Measurements from ENCODE around the gene UBC.
"Not testable (repeated sequence)": the region's sequence is repeated elsewhere in the genome, so short reads cannot be mapped to it uniquely, and the experiment has no call there.

Gene UBC

DNA sequence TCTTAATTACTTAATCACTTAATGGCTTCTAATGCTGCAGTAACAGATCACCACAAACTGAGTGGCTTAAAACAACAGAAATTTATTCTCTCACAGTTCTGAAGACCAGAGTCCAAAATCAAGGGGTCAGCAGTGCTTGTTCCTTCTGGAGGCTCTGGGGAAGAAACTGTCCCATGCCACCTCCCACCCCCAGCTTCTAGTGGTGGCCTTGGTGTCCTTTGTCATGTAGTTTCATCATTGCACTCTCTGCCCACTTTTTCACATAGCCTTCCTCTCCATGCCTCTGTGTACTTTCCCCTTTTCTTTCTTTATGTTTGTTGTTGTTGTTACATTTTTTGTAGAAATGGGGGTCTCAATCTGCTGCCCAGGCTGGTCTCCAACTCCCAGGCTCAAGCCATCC, 16.1 kb upstream of the UBC start:
- DNase-seq, result no peak

DNA sequence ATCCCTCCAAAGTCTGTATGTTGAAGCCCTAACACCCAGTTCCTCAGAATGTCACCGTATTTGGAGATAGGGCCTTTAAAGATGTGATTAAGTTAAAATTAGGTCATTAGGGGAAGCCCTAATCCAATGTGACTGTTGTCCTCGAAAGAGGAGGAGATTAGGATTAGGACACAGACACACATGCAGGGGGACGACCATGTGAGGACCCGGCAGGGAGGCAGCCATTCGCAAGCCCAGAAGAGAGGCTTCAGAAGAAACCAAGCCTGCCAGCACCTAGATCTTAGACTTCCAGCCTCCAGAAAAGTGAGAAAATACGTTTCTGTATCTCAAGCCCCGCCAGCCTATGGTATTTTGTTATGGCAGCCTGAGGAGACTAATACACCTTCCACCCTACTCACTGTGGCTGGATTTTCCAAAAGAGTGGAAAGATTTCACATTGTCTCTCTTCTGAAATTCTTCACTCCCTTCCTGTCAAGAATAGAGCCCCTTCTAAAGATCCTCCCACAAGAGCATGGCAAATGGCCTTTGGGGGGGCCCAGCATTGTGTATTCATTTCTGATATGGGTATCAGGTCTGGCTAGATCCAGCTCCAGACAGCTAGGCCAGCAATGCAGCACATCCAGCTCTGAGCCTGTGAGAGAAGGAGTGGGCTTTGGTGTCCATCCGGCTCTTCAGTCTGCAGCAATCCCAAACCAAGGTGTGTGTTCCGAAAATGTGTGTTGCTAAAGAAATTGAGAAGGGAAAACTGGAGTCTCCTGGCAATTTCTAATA, 15.4 kb upstream of the UBC start:
- no peak for DNase-seq

GRCh38 chr12:124928912-124929530, 14.6 kb upstream of the UBC start:
- no peak for DNase-seq

DNA sequence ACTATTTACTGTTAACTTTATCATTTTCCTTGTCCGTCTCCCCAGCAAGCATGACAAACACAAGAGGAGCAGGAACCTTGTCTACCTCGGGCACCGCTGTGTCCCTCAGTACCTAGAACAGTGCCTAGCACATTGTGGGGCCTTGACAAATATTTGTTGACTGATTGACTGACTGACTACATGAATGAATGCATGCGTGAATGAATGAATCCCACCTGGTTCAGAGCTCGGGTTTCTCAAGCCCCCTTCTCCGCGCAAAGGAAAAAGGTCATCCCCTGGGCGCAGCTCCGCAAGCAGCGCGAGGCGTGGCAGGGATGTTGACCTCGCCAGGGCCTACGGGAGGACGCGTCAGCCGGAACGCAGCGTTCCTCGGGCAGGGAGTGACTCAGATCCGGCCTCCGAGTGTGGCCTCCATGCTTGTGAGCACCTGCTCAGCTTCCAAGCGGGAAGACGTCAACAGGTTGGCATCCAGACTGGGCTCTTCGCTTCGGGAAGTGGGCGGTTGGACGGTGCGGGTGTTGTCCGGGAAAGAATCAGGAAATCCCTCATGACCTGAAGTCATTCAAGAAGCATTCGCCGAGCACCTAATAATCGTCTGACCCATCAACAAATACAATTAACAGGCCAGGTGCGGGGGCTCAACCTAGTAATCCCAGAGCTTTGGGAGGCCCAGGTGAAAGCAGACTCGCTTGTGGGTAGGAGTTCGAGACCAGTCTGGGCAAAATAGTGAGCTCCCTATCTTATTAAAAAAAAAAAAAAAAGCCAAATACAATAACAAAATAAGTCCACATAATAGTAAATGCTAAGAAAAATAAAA, 13.9 kb upstream of the UBC start:
- DNase-seq, result peak in 1 of 2 experiments; percentile 21

- peak; percentile 89 to 94 for DNase-seq
Observed at GRCh38 chr12:124927201-124928094, 13.0 kb upstream of the UBC start.

- not testable (repeated sequence) for DNase-seq
Observed at GRCh38 chr12:124925782-124926181, 11.3 kb upstream of the UBC start.

DNA sequence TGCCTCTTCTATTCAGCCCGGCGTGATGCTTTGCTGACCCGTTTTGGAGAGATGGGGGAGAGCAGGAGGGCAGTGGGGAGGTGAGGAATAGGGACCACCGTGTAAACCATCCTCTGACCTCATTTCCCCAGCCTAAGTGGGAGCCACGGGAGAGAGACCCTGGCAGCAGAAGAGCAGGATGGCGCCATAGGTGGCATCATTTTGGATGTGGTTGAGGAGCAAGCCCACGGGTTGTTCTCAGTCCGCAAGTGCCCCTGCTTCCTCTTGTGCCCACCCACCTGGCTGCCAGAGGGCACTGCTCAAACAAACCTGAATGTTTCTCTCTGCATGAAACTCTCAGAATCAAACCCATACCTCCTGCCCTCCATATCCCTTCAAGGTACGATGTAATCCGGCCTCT, 10.7 kb upstream of the UBC start:
- DNase-seq, result no peak

DNA sequence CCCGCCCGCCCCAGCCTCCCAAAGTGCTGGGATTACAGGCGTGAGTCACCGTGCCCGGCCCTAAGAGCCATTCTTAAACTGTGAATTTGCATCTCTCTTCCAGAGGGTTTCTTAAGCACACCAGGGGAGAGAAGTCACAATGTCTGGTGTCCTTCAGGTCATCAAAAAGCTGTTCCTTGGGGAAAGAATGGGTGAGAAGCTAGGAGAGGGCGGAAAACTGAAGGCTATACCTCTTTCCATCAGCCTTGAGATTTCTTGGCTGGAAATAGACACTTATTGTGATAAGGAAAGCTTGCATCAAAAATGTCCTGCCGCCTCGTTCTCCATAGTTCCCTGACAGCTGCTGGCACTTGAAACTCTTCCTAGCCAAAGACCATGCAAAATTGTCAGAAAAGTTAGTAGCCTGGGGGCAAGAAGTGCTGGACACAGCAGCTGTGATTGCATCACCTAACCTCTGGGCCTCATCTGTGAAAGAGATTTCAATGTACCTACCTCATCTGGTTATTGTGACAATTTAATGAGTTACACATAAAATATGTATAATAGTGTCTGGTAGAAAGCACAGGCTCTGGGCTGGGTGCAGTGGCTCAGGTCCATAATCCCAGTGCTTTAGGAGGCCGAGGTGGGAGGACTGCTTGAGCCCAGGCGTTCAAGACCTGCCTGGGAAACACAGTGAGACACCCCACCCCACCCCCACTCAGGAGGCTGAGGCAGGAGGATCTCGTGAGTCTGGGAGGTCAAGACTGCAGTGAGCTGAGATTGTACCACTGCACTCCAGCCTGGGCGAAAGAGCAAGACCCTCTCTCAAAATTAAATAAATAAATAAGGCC, 9.7 kb upstream of the UBC start:
- DNase-seq, result no peak

DNA sequence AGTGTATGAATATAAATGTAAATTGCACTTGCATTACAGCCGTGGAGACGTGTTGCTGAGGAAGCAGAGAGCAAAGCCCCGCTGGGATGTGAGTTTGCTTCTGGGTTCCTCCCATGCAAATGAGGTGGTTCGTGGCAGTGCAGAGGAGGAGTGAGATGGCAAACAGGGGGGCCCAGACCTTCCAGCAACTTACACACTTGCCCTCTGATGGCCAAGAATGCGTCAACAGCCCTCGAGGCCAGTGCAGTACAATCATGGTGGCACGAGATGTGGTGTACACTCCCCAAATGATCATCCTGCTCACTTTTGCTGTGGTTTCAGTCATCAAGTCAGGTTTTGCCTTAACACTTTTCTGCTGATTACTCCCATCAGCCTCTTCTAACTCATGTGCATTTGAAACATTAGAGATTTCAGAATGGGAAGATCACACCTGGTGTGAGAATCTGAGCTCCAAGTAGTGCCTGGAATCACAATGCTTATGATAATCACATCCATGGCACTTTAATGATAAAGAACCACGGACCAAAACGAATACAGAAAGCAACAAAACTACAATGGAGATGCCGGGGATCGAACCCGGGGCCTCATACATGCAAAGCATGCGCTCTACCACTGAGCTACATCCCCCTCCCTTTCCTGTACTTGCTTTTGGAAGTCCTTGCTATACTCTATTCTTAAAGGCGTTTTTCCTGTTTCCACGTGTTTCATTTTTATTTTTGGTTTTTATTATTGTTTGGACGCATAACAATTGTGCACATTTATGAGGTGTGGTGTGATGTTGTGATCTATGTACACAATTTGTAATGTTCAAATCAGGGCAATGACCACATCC, 7.0 kb upstream of the UBC start:
- peak; percentile 69 to 72 for DNase-seq

- no peak for DNase-seq
Observed at GRCh38 chr12:124920353-124920935, 6.0 kb upstream of the UBC start.

GRCh38 chr12:124919521-124920352, 5.3 kb upstream of the UBC start:
- peak in 1 of 2 experiments; percentile 67 for DNase-seq

DNA sequence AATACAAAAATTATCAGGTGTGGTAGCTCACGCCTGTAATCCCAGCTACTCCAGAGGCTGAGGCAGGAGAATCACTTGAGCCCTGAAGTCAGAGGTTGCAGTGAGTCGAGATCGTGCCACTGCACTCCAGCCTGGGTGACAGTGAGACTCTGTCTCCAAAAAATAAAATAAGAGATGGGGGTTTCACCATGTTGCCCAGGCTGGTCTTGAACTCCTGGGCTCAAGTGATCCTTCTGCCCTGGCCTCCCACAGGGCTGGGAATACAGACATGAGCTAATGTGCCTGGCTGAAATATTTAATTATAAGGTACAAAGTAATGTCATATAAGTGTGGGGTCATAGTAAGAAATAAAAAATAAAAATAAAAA, 4.2 kb upstream of the UBC start:
- not testable (repeated sequence) for DNase-seq

DNA sequence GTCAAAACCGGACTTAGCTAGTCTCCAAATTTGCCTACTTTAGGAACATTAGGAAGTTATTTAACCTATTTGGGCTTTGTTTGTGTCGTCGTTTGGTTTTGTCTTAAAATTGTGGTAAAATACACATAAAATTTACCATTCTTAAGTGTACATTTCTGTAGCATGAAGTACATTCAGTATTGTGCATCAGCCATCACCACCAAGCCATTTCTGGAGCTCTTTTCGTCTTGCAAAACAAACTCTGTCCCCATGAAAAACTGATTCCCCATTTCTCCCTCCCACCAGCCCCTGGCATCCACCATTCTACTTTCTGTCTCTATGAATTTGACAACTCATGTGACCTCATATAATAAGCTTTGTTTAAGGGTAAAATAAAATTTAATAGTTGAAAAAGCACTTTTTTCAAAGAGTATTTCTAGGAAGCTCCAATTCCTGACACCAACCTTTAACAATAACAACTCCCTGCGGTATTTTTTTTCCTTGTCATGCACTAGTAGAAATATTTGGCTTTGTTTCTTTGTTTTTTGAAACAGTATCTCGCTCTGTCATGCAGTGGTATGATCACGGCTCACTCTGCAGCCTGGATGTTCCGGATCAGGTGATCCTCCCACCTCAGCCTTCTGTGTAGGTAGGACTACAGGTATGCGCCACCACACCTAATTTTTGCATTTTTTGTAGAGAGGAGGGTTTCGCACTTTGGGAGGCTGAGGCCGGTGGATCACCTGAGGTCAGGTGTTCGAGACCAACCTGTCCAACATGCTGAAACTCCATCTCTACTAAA, 3.6 kb upstream of the UBC start:
- DNase-seq, result no peak

DNA sequence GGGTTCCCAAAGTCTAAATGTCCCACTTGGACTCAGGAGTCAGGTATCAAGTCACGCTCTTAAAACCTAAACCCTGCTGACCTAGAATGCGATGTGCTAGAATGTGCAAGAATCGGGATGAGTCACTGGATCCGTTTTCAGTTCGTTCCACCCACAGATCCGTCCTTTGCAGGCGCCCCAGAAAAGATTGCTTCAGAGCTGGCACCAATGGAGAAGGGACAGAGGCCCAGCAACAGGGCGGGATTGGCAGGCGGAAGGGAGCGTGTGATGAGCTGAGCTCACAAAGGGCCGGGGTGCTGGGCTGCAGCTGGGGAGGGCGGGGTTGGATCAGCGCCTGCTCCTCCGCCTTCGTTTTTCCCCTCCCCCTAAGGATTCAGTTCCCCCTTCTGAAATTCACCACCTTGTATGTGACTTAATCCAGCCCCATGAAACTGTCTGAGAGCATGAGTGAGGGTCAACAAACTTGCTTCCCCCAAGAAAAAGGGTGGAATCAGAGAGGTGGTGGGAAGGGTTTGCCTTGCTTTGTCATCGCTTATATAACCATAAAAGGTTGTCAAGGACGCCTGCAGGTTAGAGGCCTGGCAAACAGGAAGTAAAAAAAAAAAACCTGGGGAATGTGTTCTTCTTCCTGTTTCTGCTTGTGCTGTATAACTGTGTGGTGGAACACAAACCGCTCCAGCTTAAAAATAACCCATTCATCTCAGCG, 2.8 kb upstream of the UBC start:
- peak; percentile 79 to 89 for DNase-seq

DNA sequence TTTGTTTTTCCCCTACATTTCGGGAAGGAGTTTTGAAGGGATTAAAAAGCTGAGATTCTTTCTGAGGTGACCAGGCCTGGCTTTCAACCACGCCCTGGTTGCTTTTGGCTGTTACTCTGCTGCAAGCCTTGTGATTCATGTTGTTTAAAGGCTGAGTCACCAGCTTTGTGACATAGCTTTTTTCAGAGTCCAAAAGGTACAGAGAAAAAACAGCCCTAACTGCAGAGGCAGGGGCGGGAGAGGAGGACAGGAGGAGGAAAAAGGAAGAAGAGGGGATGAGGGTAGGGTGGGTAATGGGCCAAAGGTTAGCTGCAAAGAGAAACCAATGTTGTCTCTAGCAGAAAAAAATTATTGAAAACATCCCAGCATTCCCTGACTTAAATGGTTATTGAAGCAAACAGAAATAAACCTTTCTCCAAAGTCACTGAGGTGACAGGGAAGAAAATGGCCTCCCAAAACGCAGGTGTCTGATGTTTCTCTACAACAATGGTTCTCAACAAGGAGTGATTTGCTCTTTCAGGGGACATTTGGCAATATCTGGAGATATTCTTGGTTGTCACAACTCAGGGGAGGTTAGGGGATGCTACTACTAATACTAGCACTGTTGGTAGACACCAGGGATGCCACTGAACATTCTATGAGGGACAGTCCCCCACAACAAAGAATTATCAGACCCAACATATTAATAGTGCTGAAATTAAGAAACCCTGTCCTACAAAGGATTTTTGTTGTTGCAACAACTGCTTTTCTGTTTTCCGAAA, 2.1 kb upstream of the UBC start:
- DNase-seq, result peak; percentile 27 to 56

GRCh38 chr12:124915239-124916236, 1.1 kb upstream of the UBC start:
- DNase-seq, result peak in 1 of 2 experiments; percentile 32

Data from stimulated activated CD4-positive, alpha-beta T cell treated with anti-CD3 and anti-CD28 coated beads, Interleukin-4, amount 100 ng/mL, for 4 hours (primary cell).